HepG2 (cell line): ENCODE results near the gene LRRC45. TPM values are rescaled to one million over a fixed set of nuclear protein-coding genes. Genes with fewer than 3 reads are reported as not detected.
A peak's percentile ranks its signal among the peaks of the same experiment; 100 is the strongest.

Source experiments
- GATAD1 ChIP-seq: IDR thresholded peaks from 2 replicates; pipeline ENCODE4 v1.6.1; 2016; ENCODE audit warnings: missing genetic modification reagents, missing compliant biosample characterization
- GMEB2 ChIP-seq: IDR thresholded peaks from 2 replicates; pipeline ENCODE4 v1.6.1; 2016; ENCODE audit warnings: missing biosample characterization, missing genetic modification reagents, low read depth
- HBP1 ChIP-seq: IDR thresholded peaks from 2 replicates; pipeline ENCODE4 v1.6.1; 2016; ENCODE audit warnings: low read depth, control low read depth
- HNRNPLL ChIP-seq: fragments of 200-400 bp; formaldehyde crosslinking; IDR thresholded peaks from 2 replicates; pipeline ENCODE4 v1.6.1; 2017; ENCODE audit warnings: mild to moderate bottlenecking, low read depth, low read length; ENCODE audit not compliant: poor library complexity, severe bottlenecking
- JUNB ChIP-seq: sonication (generic); formaldehyde crosslinking; IDR thresholded peaks from 2 replicates; pipeline ENCODE4 v1.8.0; 2022; ENCODE audit warnings: missing genetic modification reagents, mild to moderate bottlenecking, borderline replicate concordance
- NR2F1 ChIP-seq, 2 experiments: fragments of 450-650 bp in 1 of 2; formaldehyde crosslinking in 1 of 2; IDR thresholded peaks; 2 replicates each; pipeline versions ENCODE4 v1.5.0 to v1.6.1; 2016 to 2020; ENCODE audit warnings: mild to moderate bottlenecking in 1 of 2, missing compliant biosample characterization in 1 of 2, missing genetic modification reagents in 1 of 2, moderate library complexity in 1 of 2
- ONECUT2 ChIP-seq: sonication (generic); formaldehyde crosslinking; IDR thresholded peaks from 2 replicates; pipeline ENCODE4 v1.4.0; 2020; ENCODE audit warnings: missing genetic modification reagents
- SAFB2 ChIP-seq: sonication (generic); formaldehyde crosslinking; IDR thresholded peaks from 2 replicates; pipeline ENCODE4 v1.5.1; 2020; ENCODE audit warnings: missing genetic modification reagents, low read depth, mild to moderate bottlenecking, borderline replicate concordance
- TEF ChIP-seq: sonication (generic); formaldehyde crosslinking; IDR thresholded peaks from 2 replicates; pipeline ENCODE4 v1.5.0; 2020; ENCODE audit warnings: missing genetic modification reagents
- ZFP62 ChIP-seq: sonication (generic); formaldehyde crosslinking; IDR thresholded peaks from 2 replicates; pipeline ENCODE4 v1.4.0; 2020; ENCODE audit warnings: missing genetic modification reagents
- ZNF17 ChIP-seq: sonication (generic); formaldehyde crosslinking; IDR thresholded peaks from 2 replicates; pipeline ENCODE4 v1.5.0; 2020; ENCODE audit warnings: mild to moderate bottlenecking, missing genetic modification reagents
- ZNF530 ChIP-seq: sonication (generic); formaldehyde crosslinking; IDR thresholded peaks from 2 replicates; pipeline ENCODE4 v1.5.0; 2020; ENCODE audit warnings: low read depth, mild to moderate bottlenecking, missing genetic modification reagents
- ZNF549 ChIP-seq: sonication (generic); formaldehyde crosslinking; IDR thresholded peaks from 2 replicates; pipeline ENCODE4 v1.5.0; 2020; ENCODE audit warnings: missing genetic modification reagents
- ZNF570 ChIP-seq: sonication (generic); formaldehyde crosslinking; IDR thresholded peaks from 2 replicates; pipeline ENCODE4 v1.4.0; 2020; ENCODE audit warnings: mild to moderate bottlenecking, missing genetic modification reagents, borderline replicate concordance
- ZNF629 ChIP-seq: sonication (generic); formaldehyde crosslinking; conservative IDR thresholded peaks from 2 replicates; pipeline ENCODE4 v1.5.0; 2020; ENCODE audit warnings: missing genetic modification reagents
- ZNF720 ChIP-seq: sonication (generic); formaldehyde crosslinking; IDR thresholded peaks from 2 replicates; pipeline ENCODE4 v1.4.0; 2020; ENCODE audit warnings: missing genetic modification reagents
- ZNF792 ChIP-seq: IDR thresholded peaks from 2 replicates; pipeline ENCODE4 v1.6.1; 2016
- polyA plus RNA-seq, 8 experiments: library from polyadenylated mRNA; depleted of rRNA in 3 of 8; stranded (reverse) in 7 of 8; unstranded in 1 of 8; fragments of >200 nt; fragmentation: Illumina TruSeq in 4 of 8; extraction: Trizol in 4 of 8; gene quantifications; 2 replicates each; pipeline versions ENCODE4 v1.2.1 to v1.2.3, GENCODE V29; 2011 to 2016; ENCODE audit warnings: low read depth in 4 of 8, missing spikeins in 1 of 8, mixed read lengths in 1 of 8; ENCODE audit not compliant: insufficient read depth in 1 of 8
- total RNA-seq, 5 experiments: library from RNA; depleted of rRNA; stranded (reverse); fragments of >200 nt; fragmentation: Illumina TruSeq; extraction: Trizol; gene quantifications; 2 replicates each; pipeline ENCODE4 v1.2.3, GENCODE V29; 2016; ENCODE audit warnings: low read depth in 1 of 5
- TF ChIP-seq, protein P1 (sequence below): sonication (generic); formaldehyde crosslinking; IDR thresholded peaks from 2 replicates; pipeline ENCODE4 v1.4.0; 2020; ENCODE audit warnings: mild to moderate bottlenecking, missing genetic modification reagents
- TF ChIP-seq, protein P2 (sequence below): sonication (generic); formaldehyde crosslinking; IDR thresholded peaks from 2 replicates; pipeline ENCODE4 v1.4.0; 2020; ENCODE audit warnings: missing genetic modification reagents, borderline replicate concordance
- TF ChIP-seq, protein P3 (sequence below): sonication (generic); formaldehyde crosslinking; IDR thresholded peaks from 2 replicates; pipeline ENCODE4 v1.5.1; 2020; ENCODE audit warnings: missing genetic modification reagents, mild to moderate bottlenecking, borderline replicate concordance

LRRC45 gene
- total and polyA plus RNA-seq, 2 of the 13 experiments (the other 11 are each of a cell fraction or from before 2014, with no cell fraction given) = 11.6 to 48.1 TPM

GRCh38 chr17:82000803-82001570 lies 22.1 kb upstream of the LRRC45 start (continued):
- TF ChIP-seq NR2F1 (CRISPR knock-in tag; IDR thresholded peaks at IDR 0.05) (peak; percentile 66 to 83; a peak in 3 of 4 replicates), ZNF570 (CRISPR knock-in tag) (no peak; the same call in 1 of the 2 replicates), ZNF17 (CRISPR knock-in tag) (no peak), HBP1 (CRISPR knock-in tag) (peak; percentile 93; the same call in 1 of the 2 replicates), SAFB2 (CRISPR knock-in tag) (peak; percentile 63; the same call in 1 of the 2 replicates), HNRNPLL (no peak), JUNB (CRISPR knock-in tag) (no peak; the same call in 1 of the 2 replicates), TEF (CRISPR knock-in tag) (peak; percentile 23; the same call in 1 of the 2 replicates), ZNF629 (peak; percentile 67; the same call in 1 of the 2 replicates), ZFP62 (CRISPR knock-in tag) (no peak; the same call in 1 of the 2 replicates), ZNF530 (CRISPR knock-in tag) (0 out of 2 replicates have a peak, but pooled peaks have one; percentile 66), ZNF720 (CRISPR knock-in tag) (peak; percentile 77; the same call in 1 of the 2 replicates), ZNF549 (CRISPR knock-in tag) (peak; percentile 91), GMEB2 (CRISPR knock-in tag) (no peak), ZNF792 (CRISPR knock-in tag) (peak; percentile 91), ONECUT2 (CRISPR knock-in tag) (peak; percentile 48; the same call in 1 of the 2 replicates), GATAD1 (CRISPR knock-in tag) (peak; percentile 61; the same call in 1 of the 2 replicates)
- TF ChIP-seq, protein P1, sequence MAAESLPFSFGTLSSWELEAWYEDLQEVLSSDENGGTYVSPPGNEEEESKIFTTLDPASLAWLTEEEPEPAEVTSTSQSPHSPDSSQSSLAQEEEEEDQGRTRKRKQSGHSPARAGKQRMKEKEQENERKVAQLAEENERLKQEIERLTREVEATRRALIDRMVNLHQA (CRISPR knock-in tag) = 0 out of 2 replicates have a peak, but pooled peaks have one; percentile 30
- TF ChIP-seq, protein P2, sequence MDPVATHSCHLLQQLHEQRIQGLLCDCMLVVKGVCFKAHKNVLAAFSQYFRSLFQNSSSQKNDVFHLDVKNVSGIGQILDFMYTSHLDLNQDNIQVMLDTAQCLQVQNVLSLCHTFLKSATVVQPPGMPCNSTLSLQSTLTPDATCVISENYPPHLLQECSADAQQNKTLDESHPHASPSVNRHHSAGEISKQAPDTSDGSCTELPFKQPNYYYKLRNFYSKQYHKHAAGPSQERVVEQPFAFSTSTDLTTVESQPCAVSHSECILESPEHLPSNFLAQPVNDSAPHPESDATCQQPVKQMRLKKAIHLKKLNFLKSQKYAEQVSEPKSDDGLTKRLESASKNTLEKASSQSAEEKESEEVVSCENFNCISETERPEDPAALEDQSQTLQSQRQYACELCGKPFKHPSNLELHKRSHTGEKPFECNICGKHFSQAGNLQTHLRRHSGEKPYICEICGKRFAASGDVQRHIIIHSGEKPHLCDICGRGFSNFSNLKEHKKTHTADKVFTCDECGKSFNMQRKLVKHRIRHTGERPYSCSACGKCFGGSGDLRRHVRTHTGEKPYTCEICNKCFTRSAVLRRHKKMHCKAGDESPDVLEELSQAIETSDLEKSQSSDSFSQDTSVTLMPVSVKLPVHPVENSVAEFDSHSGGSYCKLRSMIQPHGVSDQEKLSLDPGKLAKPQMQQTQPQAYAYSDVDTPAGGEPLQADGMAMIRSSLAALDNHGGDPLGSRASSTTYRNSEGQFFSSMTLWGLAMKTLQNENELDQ (CRISPR knock-in tag) = no peak
- TF ChIP-seq, protein P3, sequence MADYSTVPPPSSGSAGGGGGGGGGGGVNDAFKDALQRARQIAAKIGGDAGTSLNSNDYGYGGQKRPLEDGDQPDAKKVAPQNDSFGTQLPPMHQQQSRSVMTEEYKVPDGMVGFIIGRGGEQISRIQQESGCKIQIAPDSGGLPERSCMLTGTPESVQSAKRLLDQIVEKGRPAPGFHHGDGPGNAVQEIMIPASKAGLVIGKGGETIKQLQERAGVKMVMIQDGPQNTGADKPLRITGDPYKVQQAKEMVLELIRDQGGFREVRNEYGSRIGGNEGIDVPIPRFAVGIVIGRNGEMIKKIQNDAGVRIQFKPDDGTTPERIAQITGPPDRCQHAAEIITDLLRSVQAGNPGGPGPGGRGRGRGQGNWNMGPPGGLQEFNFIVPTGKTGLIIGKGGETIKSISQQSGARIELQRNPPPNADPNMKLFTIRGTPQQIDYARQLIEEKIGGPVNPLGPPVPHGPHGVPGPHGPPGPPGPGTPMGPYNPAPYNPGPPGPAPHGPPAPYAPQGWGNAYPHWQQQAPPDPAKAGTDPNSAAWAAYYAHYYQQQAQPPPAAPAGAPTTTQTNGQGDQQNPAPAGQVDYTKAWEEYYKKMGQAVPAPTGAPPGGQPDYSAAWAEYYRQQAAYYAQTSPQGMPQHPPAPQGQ = no peak; the same call in 1 of the 2 replicates
